Measurements from ENCODE around the gene CELSR1. TPM values are rescaled to one million over a fixed set of nuclear protein-coding genes. Genes with fewer than 3 reads are reported as not detected.

The CELSR1 gene
- total and polyA plus RNA-seq, 7 experiments from 2014 or later: 0.36 to 4.7 (median 0.97) TPM

GRCh38 chr22:46545086-46545792 is 7.8 kb upstream of the CELSR1 start:
- Mint-ChIP-seq H3K27ac (peak overlapping the region in 2 of 9 donors; percentile 29 to 62), H3K9me3 (peaks cover 0 to 2% (median 0%) of the 10 kb centered on the region in 11 donors), H3K4me1 (peaks cover 0 to 6% (median 0%) of the 10 kb centered on the region in 7 donors), H3K4me3 (no peak overlapping the region), H3K27me3 (peaks cover 4 to 15% (median 13%) of the 10 kb centered on the region in 5 donors), H3K36me3 (no peaks in the 10 kb centered on the region)
- H3K4me1 ChIP-seq (ENCODE audit: control insufficient read depth in 2 of 2, insufficient read depth in 2 of 2, low read length in 2 of 2): no peaks in the 10 kb centered on the region
- no peak for DNase-seq
- no peak for ATAC-seq
- no peaks in the 10 kb centered on the region for H3K9me3 ChIP-seq (ENCODE audit: control insufficient read depth in 2 of 3, low read length in 3 of 3)
- CTCF ChIA-PET: interaction anchor here (5.6 kb wide), 1 partner anchor 178 kb away, joined by 22 read pairs; no protein-coding TSS in a partner anchor
- intact Hi-C loops (cut with micrococcal nuclease): no loop called here
- no peak overlapping the region for H3K27ac ChIP-seq (ENCODE audit: low read depth, low read length)
- H3K36me3 ChIP-seq (ENCODE audit: control insufficient read depth in 2 of 3, insufficient read depth in 3 of 3, low read length in 3 of 3): no peaks in the 10 kb centered on the region
- H3K27me3 ChIP-seq (ENCODE audit: control insufficient read depth in 2 of 2, insufficient read depth in 2 of 2, low read length in 2 of 2): no peaks in the 10 kb centered on the region
- H3K4me3 ChIP-seq (ENCODE audit: low read length): no peak overlapping the region
- POLR2A ChIA-PET: no interaction called here

GRCh38 chr22:46542011-46542985 is 4.9 kb upstream of the CELSR1 start:
- Histone ChIP-seq H3K4me1 (ENCODE audit: control insufficient read depth in 2 of 2, insufficient read depth in 2 of 2, low read length in 2 of 2) (peaks cover 8% of the 10 kb centered on the region in 2 donors), H3K27me3 (ENCODE audit: control insufficient read depth in 2 of 2, insufficient read depth in 2 of 2, low read length in 2 of 2) (no peaks in the 10 kb centered on the region), H3K36me3 (ENCODE audit: control insufficient read depth in 2 of 3, insufficient read depth in 3 of 3, low read length in 3 of 3) (no peaks in the 10 kb centered on the region), H3K4me3 (ENCODE audit: low read length) (no peak overlapping the region), H3K9me3 (ENCODE audit: control insufficient read depth in 2 of 3, low read length in 3 of 3) (no peaks in the 10 kb centered on the region), H3K27ac (ENCODE audit: low read depth, low read length) (no peak overlapping the region)
- Mint-ChIP-seq H3K27me3 (peaks cover 19 to 32% (median 29%) of the 10 kb centered on the region in 5 donors), H3K27ac (no peak overlapping the region), H3K36me3 (no peaks in the 10 kb centered on the region), H3K4me3 (no peak overlapping the region), H3K9me3 (no peaks in the 10 kb centered on the region), H3K4me1 (peaks cover 0 to 12% (median 8%) of the 10 kb centered on the region in 7 donors)
- POLR2A ChIA-PET: no interaction called here
- ATAC-seq (peak; percentile 99), DNase-seq (peak; percentile 35 to 76 (median 66))
- intact Hi-C loops (cut with micrococcal nuclease): loop anchor here (1.0 to 2.0 kb wide), 2 partner anchors 175 to 547 kb away; no protein-coding TSS in a partner anchor
- CTCF ChIA-PET: interaction anchor here (0.6 to 5.6 kb wide), 7 partner anchors 11 to 546 kb away, joined by 3 to 22 read pairs (median 3); partner anchors contain the start of gene TRMU

GRCh38 chr22:46541536-46541935 is 4.1 kb upstream of the CELSR1 start:
- H3K4me1 ChIP-seq (ENCODE audit: control insufficient read depth in 2 of 2, insufficient read depth in 2 of 2, low read length in 2 of 2): peaks cover 8% of the 10 kb centered on the region in 2 donors
- ChIA-PET CTCF (interaction anchor here (0.6 to 5.6 kb wide), 6 partner anchors 10 to 546 kb away, joined by 3 to 22 read pairs (median 4); partner anchors contain the start of gene TRMU), POLR2A (no interaction called here)
- H3K4me3 Mint-ChIP-seq: no peak overlapping the region
- H3K27ac ChIP-seq (ENCODE audit: low read depth, low read length): no peak overlapping the region
- no peak overlapping the region for H3K27ac Mint-ChIP-seq
- H3K4me3 ChIP-seq (ENCODE audit: low read length): no peak overlapping the region
- H3K27me3 Mint-ChIP-seq: peaks cover 19 to 32% (median 29%) of the 10 kb centered on the region in 5 donors
- no peaks in the 10 kb centered on the region for H3K36me3 ChIP-seq (ENCODE audit: control insufficient read depth in 2 of 3, insufficient read depth in 3 of 3, low read length in 3 of 3)
- no peaks in the 10 kb centered on the region for H3K36me3 Mint-ChIP-seq
- no peaks in the 10 kb centered on the region for H3K9me3 ChIP-seq (ENCODE audit: control insufficient read depth in 2 of 3, low read length in 3 of 3)
- no peaks in the 10 kb centered on the region for H3K27me3 ChIP-seq (ENCODE audit: control insufficient read depth in 2 of 2, insufficient read depth in 2 of 2, low read length in 2 of 2)
- H3K9me3 Mint-ChIP-seq: no peaks in the 10 kb centered on the region
- no peak for DNase-seq
- intact Hi-C loops (cut with micrococcal nuclease): no loop called here
- no peak for ATAC-seq
- H3K4me1 Mint-ChIP-seq: peaks cover 0 to 12% (median 8%) of the 10 kb centered on the region in 7 donors

GRCh38 chr22:46540874-46541273 is 3.5 kb upstream of the CELSR1 start:
- H3K27me3 ChIP-seq (ENCODE audit: control insufficient read depth in 2 of 2, insufficient read depth in 2 of 2, low read length in 2 of 2): no peaks in the 10 kb centered on the region
- Mint-ChIP-seq H3K4me3 (no peak overlapping the region), H3K36me3 (no peaks in the 10 kb centered on the region), H3K9me3 (no peaks in the 10 kb centered on the region), H3K27me3 (peaks cover 16 to 35% (median 28%) of the 10 kb centered on the region in 5 donors), H3K27ac (no peak overlapping the region), H3K4me1 (peaks cover 0 to 12% (median 8%) of the 10 kb centered on the region in 7 donors)
- ATAC-seq: no peak
- POLR2A ChIA-PET: no interaction called here
- CTCF ChIA-PET: interaction anchor here (0.5 to 5.6 kb wide), 4 partner anchors 22 to 205 kb away, joined by 3 to 22 read pairs (median 4); partner anchors contain the start of gene TRMU
- H3K4me1 ChIP-seq (ENCODE audit: control insufficient read depth in 2 of 2, insufficient read depth in 2 of 2, low read length in 2 of 2): peaks cover 8% of the 10 kb centered on the region in 2 donors
- intact Hi-C loops (cut with micrococcal nuclease): no loop called here
- no peaks in the 10 kb centered on the region for H3K9me3 ChIP-seq (ENCODE audit: control insufficient read depth in 2 of 3, low read length in 3 of 3)
- H3K36me3 ChIP-seq (ENCODE audit: control insufficient read depth in 2 of 3, insufficient read depth in 3 of 3, low read length in 3 of 3): no peaks in the 10 kb centered on the region
- no peak for DNase-seq
- H3K27ac ChIP-seq (ENCODE audit: low read depth, low read length): no peak overlapping the region
- H3K4me3 ChIP-seq (ENCODE audit: low read length): no peak overlapping the region

- Mint-ChIP-seq H3K9me3 (no peaks in the 10 kb centered on the region), H3K27ac (no peak overlapping the region), H3K36me3 (no peaks in the 10 kb centered on the region), H3K27me3 (peaks cover 15 to 39% (median 27%) of the 10 kb centered on the region in 5 donors), H3K4me1 (peaks cover 0 to 12% (median 6%) of the 10 kb centered on the region in 7 donors), H3K4me3 (peak overlapping the region in 5 of 10 donors; percentile 51 to 68 (median 61))
- no peak for DNase-seq
- Histone ChIP-seq H3K4me1 (ENCODE audit: control insufficient read depth in 2 of 2, insufficient read depth in 2 of 2, low read length in 2 of 2) (peaks cover 8% of the 10 kb centered on the region in 2 donors), H3K4me3 (ENCODE audit: low read length) (no peak overlapping the region), H3K9me3 (ENCODE audit: control insufficient read depth in 2 of 3, low read length in 3 of 3) (no peaks in the 10 kb centered on the region), H3K27ac (ENCODE audit: low read depth, low read length) (no peak overlapping the region), H3K27me3 (ENCODE audit: control insufficient read depth in 2 of 2, insufficient read depth in 2 of 2, low read length in 2 of 2) (no peaks in the 10 kb centered on the region), H3K36me3 (ENCODE audit: control insufficient read depth in 2 of 3, insufficient read depth in 3 of 3, low read length in 3 of 3) (no peaks in the 10 kb centered on the region)
- ChIA-PET POLR2A (no interaction called here), CTCF (no interaction called here)
- intact Hi-C loops (cut with micrococcal nuclease): no loop called here
- ATAC-seq: no peak
These were observed 1.7 kb upstream of the CELSR1 start for GRCh38 chr22:46539169-46539568.

GRCh38 chr22:46538814-46539160 is 1.4 kb upstream of the CELSR1 start:
- H3K4me1 ChIP-seq (ENCODE audit: control insufficient read depth in 2 of 2, insufficient read depth in 2 of 2, low read length in 2 of 2): peaks cover 8% of the 10 kb centered on the region in 2 donors
- peaks cover 0 to 12% (median 6%) of the 10 kb centered on the region in 7 donors for H3K4me1 Mint-ChIP-seq
- H3K4me3 ChIP-seq (ENCODE audit: low read length): no peak overlapping the region
- H3K9me3 Mint-ChIP-seq: no peaks in the 10 kb centered on the region
- no peak overlapping the region for H3K27ac Mint-ChIP-seq
- H3K27me3 Mint-ChIP-seq: peaks cover 15 to 39% (median 27%) of the 10 kb centered on the region in 5 donors
- H3K9me3 ChIP-seq (ENCODE audit: control insufficient read depth in 2 of 3, low read length in 3 of 3): no peaks in the 10 kb centered on the region
- H3K27me3 ChIP-seq (ENCODE audit: control insufficient read depth in 2 of 2, insufficient read depth in 2 of 2, low read length in 2 of 2): no peaks in the 10 kb centered on the region
- H3K27ac ChIP-seq (ENCODE audit: low read depth, low read length): no peak overlapping the region
- H3K36me3 ChIP-seq (ENCODE audit: control insufficient read depth in 2 of 3, insufficient read depth in 3 of 3, low read length in 3 of 3): no peaks in the 10 kb centered on the region
- H3K4me3 Mint-ChIP-seq: peak overlapping the region in 8 of 10 donors; percentile 36 to 80 (median 56)
- POLR2A ChIA-PET: no interaction called here
- no peak for DNase-seq
- no peaks in the 10 kb centered on the region for H3K36me3 Mint-ChIP-seq
- intact Hi-C loops (cut with micrococcal nuclease): no loop called here
- CTCF ChIA-PET: interaction anchor here (1.4 kb wide), 1 partner anchor 171 kb away, joined by 4 read pairs; no protein-coding TSS in a partner anchor
- ATAC-seq: no peak

Measured in naive thymus-derived CD4-positive, alpha-beta T cell (primary cell).